Mesodermal cell (in vitro differentiated cells): ENCODE results near the gene ANK3.

ENCODE experiments used
- H3K27ac ChIP-seq: 2 replicates; pipeline ENCODE4 v1.7.0; 2013; ENCODE audit warnings: mild to moderate bottlenecking, low read depth, low read length, moderate library complexity; ENCODE audit not compliant: severe bottlenecking
- H3K36me3 ChIP-seq: 2 replicates; pipeline ENCODE4 v1.7.1; 2013; ENCODE audit warnings: mild to moderate bottlenecking, low read length, moderate library complexity; ENCODE audit not compliant: control insufficient read depth, insufficient read depth
- H3K4me1 ChIP-seq: one replicate; pipeline ENCODE4 v1.7.1; 2013; ENCODE audit warnings: mild to moderate bottlenecking, low read length; ENCODE audit not compliant: insufficient read depth, control insufficient read depth, poor library complexity, severe bottlenecking
- H3K4me3 ChIP-seq: 2 replicates; pipeline ENCODE4 v1.7.0; 2013; ENCODE audit warnings: low read length, control low read depth, mild to moderate bottlenecking; ENCODE audit not compliant: insufficient read depth, poor library complexity, severe bottlenecking; ENCODE audit errors: extremely low read depth
- H3K9me3 ChIP-seq: 2 replicates; pipeline ENCODE4 v1.7.1; 2013; ENCODE audit warnings: mild to moderate bottlenecking, low read length, moderate library complexity; ENCODE audit not compliant: control insufficient read depth
- WGBS, 2 experiments: methylation state at CpG; one replicate each; pipeline ENCODE4 v1.1.5; 2013; ENCODE audit warnings: missing lambda C conversion rate in 2 of 2; ENCODE audit not compliant: insufficient coverage in 2 of 2; 5-methylcytosine and 5-hydroxymethylcytosine counted together

Gene ANK3

GRCh38 chr10:60099998-60100747 lies 289.5 kb downstream of the ANK3 start:
- Histone ChIP-seq H3K4me3 (no peak overlapping the region), H3K9me3 (no peaks in the 10 kb centered on the region), H3K27ac (no peak overlapping the region), H3K4me1 (no peaks in the 10 kb centered on the region), H3K36me3 (peaks cover 8% of the 10 kb centered on the region)
- no CpG with 5 or more reads among the region's 2 CpGs for WGBS, 2 experiments

- H3K4me3 ChIP-seq = no peak overlapping the region
- no CpG with 5 or more reads among the region's 4 CpGs for WGBS, 2 experiments
- H3K4me1 ChIP-seq = no peaks in the 10 kb centered on the region
- no peaks in the 10 kb centered on the region for H3K9me3 ChIP-seq
- peaks cover 8% of the 10 kb centered on the region for H3K36me3 ChIP-seq
- H3K27ac ChIP-seq = no peak overlapping the region
Measured at GRCh38 chr10:60098677-60099601, 290.7 kb downstream of the ANK3 start.

- Histone ChIP-seq H3K36me3 (peaks cover 8% of the 10 kb centered on the region), H3K4me3 (no peak overlapping the region), H3K9me3 (no peaks in the 10 kb centered on the region), H3K27ac (no peak overlapping the region), H3K4me1 (no peaks in the 10 kb centered on the region)
- WGBS, 2 experiments = 88% methylated on average over 5 of the region's 5 CpGs; no CpG with 5 or more reads in 1 of the 2 experiments
Measured at GRCh38 chr10:60096761-60097513, 292.7 kb downstream of the ANK3 start.

- Histone ChIP-seq H3K27ac (no peak overlapping the region), H3K4me1 (no peaks in the 10 kb centered on the region), H3K36me3 (peaks cover 5% of the 10 kb centered on the region), H3K4me3 (no peak overlapping the region), H3K9me3 (no peaks in the 10 kb centered on the region)
- WGBS, 2 experiments = 70 to 96% methylated on average over 2 to 3 of the region's 3 CpGs
Measured at GRCh38 chr10:60093317-60093716, 296.4 kb downstream of the ANK3 start.

- Histone ChIP-seq H3K27ac (no peak overlapping the region), H3K9me3 (no peaks in the 10 kb centered on the region), H3K4me1 (no peaks in the 10 kb centered on the region), H3K4me3 (no peak overlapping the region), H3K36me3 (peaks cover 16% of the 10 kb centered on the region)
- 83 to 100% methylated on average over 1 of the region's 2 CpGs for WGBS, 2 experiments
Measured at GRCh38 chr10:60086862-60087261, 302.8 kb downstream of the ANK3 start.

- 91 to 95% methylated on average over 3 to 4 of the region's 4 CpGs for WGBS, 2 experiments
Measured at GRCh38 chr10:60086421-60086820, 303.3 kb downstream of the ANK3 start.

GRCh38 chr10:60082744-60083344 lies 306.8 kb downstream of the ANK3 start:
- H3K36me3 ChIP-seq = peaks cover 23% of the 10 kb centered on the region
- H3K9me3 ChIP-seq = no peaks in the 10 kb centered on the region
- no peak overlapping the region for H3K27ac ChIP-seq
- no peak overlapping the region for H3K4me3 ChIP-seq
- H3K4me1 ChIP-seq = no peaks in the 10 kb centered on the region
- 69 to 89% methylated on average over 4 of the region's 5 CpGs for WGBS, 2 experiments

More at GRCh38 chr10:60086421-60086820, 303.3 kb downstream of the ANK3 start:
- Histone ChIP-seq H3K27ac (no peak overlapping the region), H3K4me3 (no peak overlapping the region), H3K9me3 (no peaks in the 10 kb centered on the region), H3K4me1 (no peaks in the 10 kb centered on the region), H3K36me3 (peaks cover 16% of the 10 kb centered on the region)

GRCh38 chr10:60082341-60082740 lies 307.3 kb downstream of the ANK3 start:
- peaks cover 23% of the 10 kb centered on the region for H3K36me3 ChIP-seq

GRCh38 chr10:60073781-60074656 lies 315.7 kb downstream of the ANK3 start:
- Histone ChIP-seq H3K27ac (no peak overlapping the region), H3K4me3 (no peak overlapping the region), H3K36me3 (peaks cover 49% of the 10 kb centered on the region), H3K9me3 (no peaks in the 10 kb centered on the region), H3K4me1 (no peaks in the 10 kb centered on the region)
- WGBS, 2 experiments = 93 to 100% methylated on average over 7 to 8 of the region's 11 CpGs

More at GRCh38 chr10:60082341-60082740, 307.3 kb downstream of the ANK3 start:
- Histone ChIP-seq H3K4me3 (no peak overlapping the region), H3K4me1 (no peaks in the 10 kb centered on the region), H3K9me3 (no peaks in the 10 kb centered on the region), H3K27ac (no peak overlapping the region)
- WGBS, 2 experiments = 70 to 73% methylated on average over 5 to 6 of the region's 6 CpGs
